Umbilical cord (tissue), 2 donors: Measurements from ENCODE around the gene HUNK. TPM values are rescaled to one million over a fixed set of nuclear protein-coding genes. Genes with fewer than 3 reads are reported as not detected.
"Not testable (repeated sequence)": the region's sequence is repeated elsewhere in the genome, so short reads cannot be mapped to it uniquely, and the experiment has no call there.

ENCODE experiments used
- DNase-seq: peaks from one replicate; pipeline ENCODE4 v3.0.0-alpha.2; 2015; ENCODE audit warnings: low spot score
- total RNA-seq: library from RNA; depleted of rRNA; stranded (reverse); fragments of >200 nt; gene quantifications from one replicate; pipeline ENCODE4 v1.2.3, GENCODE V29; 2014; ENCODE audit warnings: low replicate concordance; ENCODE audit not compliant: insufficient read depth

Gene HUNK
- total RNA-seq, 1 donor from 2014 or later = 3.1 TPM

GRCh38 chr21:31993826-31994825 lies 121.3 kb downstream of the HUNK start:
- peak; percentile 79 for DNase-seq

DNA sequence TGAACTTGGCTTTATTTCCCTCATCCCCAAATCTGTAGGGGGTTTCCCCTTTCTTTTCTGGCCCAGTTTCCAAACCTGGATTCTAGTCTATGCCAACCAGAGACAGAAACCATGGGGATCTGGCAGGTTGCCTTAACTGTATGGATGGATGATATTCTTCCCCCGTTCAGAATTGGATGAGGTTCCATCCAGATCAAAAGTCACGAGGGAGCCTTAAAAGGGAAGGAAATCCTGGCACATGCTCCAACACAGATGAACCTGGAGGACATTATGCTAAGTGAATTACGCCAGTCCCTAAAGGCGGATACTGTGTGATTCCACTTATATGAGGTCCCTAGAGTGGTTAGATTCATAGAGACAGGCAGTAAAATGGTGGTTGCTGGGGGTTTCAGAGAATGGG lies 124.4 kb downstream of the HUNK start:
- peak; percentile 39 for DNase-seq

GRCh38 chr21:31999810-32000468 lies 127.1 kb downstream of the HUNK start:
- no peak for DNase-seq

- DNase-seq = no peak
Measured at GRCh38 chr21:32001390-32001789, 128.6 kb downstream of the HUNK start.

GRCh38 chr21:32003411-32003810 lies 130.6 kb downstream of the HUNK start:
- no peak for DNase-seq

DNA sequence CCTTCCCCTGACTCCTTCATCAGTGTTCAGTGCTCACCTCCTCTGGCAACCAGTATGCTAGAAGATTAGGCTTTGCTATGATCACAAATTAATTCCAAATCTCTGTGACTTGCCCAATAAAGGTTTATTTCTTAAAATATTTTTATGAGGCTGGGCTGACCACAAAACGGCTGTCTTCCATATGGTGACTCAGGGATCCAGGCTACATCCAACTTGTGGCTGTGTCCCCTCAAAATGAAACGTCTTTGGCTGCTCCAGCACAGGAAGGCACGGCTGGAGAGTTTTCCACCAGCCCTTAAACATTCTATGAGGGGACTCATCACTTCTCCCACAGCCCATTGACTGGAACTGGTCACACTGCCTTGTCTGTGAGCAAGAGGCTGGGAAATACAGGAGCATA lies 131.5 kb downstream of the HUNK start:
- no peak for DNase-seq

DNA sequence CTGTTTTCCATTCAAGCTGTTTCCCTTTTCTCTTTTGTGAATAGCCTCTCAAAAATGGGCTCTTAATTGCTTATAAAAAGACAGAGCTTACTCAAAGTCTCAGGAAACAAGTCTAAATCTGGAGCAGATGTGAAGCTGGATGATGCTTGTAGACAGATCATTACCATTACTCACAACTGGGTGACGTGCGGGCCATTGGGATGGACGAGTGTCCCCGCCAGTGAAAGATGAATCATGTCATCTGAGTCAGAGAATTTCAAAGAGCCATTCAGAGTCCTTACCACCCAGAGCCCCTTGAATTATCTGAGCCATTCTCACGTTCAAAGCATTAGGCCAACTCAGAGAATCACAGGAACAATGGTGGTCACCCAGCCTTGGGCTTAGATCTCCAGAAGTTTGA lies 134.6 kb downstream of the HUNK start:
- no peak for DNase-seq

GRCh38 chr21:32008714-32009113 lies 135.9 kb downstream of the HUNK start:
- no peak for DNase-seq

DNA sequence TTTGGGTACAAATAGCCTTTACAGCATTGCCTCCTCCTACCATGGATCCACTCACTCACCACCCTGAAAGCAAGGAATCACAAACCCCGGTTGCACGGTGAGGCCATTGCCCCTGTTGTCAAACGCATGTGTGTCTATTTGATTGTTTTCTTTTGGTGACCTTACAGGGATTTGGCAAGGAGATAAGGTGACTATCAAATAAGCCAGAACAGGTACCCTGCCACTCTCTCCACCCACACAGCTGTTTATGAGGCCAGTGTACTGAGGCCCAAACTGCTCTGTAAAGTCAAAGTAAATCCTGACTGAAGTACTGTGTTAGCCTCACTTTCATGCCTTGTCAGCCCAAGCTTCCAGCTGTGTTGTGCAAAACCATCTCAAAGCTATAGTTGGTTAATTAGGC lies 136.4 kb downstream of the HUNK start:
- no peak for DNase-seq

DNA sequence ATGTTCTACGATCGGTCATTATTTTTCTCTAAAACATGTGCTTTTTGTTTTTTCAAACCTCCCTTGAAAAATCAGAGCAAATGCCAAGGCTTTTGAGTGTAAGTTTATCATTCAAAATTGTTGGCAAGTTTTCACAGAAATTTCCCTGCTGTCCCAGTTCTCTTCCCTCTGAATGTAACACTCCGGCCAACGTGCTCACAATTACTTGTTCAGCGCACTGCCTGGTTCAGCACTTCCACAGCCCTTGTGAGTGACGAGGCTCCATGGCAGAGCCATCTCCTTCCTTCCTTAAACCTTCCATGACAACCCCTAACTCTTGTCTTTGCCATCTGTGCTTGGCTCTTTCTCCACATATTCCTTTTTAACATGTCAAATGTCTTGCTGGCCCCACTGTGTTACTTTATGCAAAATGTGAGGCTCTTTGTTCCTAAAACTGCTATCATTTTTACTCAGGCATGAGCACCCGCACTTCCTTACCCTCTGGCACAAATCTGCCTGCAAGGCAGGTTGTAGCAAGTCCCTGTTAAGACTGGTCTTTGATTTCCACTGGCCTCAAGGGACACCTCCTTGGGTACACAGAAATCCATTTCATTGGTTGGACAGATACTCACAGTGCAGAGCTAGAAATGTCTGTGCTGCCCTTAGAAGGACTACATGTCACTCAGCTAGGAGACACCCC lies 142.8 kb downstream of the HUNK start:
- peak; percentile 10 for DNase-seq

GRCh38 chr21:32018381-32018780 lies 145.6 kb downstream of the HUNK start:
- DNase-seq = no peak

- no peak for DNase-seq
Measured at GRCh38 chr21:32020564-32020963, 147.7 kb downstream of the HUNK start.

GRCh38 chr21:32021319-32021994 lies 148.6 kb downstream of the HUNK start:
- peak; percentile 42 for DNase-seq

DNA sequence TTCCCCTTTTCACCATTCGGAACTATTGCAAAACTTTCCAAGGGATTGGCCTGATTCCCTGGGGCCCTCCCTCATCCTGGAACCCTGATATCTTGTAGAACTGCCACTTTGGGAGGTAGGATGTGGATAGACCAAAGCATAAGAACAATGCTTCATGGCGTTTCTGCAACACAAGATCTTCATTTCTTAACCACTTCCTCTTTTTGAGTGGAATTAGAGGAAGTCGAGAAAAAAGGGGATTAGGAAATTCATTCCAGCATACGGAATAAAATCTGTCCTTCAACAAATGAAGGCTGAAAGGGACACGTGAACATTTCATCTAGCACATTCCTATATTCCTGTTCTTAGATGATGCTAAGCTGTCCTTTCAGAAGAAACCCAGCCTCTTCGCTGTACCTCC lies 149.3 kb downstream of the HUNK start:
- no peak for DNase-seq

GRCh38 chr21:32030146-32030652 lies 157.4 kb downstream of the HUNK start:
- DNase-seq = no peak

DNA sequence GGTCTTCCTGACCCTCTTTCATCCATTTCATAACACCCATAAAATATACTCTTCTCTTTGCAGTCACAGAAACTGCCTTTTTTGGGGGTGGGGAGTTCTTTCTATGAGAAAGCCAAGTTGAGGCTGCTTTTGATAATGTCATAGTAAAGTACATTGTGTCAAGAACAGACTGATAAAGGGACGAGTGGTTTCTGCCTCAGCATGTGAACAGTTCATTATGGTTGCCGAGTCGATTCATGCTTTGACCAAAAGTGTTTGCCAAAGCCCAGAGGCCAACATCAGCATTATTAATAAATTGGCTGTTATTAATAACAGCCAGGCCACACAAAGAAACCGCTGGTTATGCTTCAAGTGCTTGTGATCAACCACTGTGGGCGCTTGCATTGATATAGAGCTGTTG lies 162.0 kb downstream of the HUNK start:
- DNase-seq = no peak

GRCh38 chr21:32035617-32036016 lies 162.8 kb downstream of the HUNK start:
- DNase-seq = no peak

- DNase-seq = no peak
Measured at GRCh38 chr21:32036756-32037155, 163.9 kb downstream of the HUNK start.

DNA sequence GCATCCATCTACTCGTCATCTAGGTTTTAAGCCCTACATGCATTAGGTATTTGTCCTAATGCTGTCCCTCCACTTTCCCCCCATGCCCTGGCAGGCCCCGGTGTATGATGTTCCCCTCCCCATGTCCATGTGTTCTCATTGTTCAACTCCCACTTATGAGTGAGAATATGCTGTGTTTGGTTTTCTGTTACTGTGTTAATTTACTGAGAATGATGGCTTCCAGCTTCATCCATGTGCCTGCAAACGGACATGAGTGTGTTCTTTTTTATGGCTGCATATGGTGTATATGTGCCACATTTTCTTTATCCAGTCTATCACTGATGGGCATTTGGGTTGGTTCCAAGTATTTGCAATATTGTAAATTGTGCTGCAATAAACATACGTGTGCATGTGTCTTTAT lies 165.9 kb downstream of the HUNK start:
- not testable (repeated sequence) for DNase-seq

DNA sequence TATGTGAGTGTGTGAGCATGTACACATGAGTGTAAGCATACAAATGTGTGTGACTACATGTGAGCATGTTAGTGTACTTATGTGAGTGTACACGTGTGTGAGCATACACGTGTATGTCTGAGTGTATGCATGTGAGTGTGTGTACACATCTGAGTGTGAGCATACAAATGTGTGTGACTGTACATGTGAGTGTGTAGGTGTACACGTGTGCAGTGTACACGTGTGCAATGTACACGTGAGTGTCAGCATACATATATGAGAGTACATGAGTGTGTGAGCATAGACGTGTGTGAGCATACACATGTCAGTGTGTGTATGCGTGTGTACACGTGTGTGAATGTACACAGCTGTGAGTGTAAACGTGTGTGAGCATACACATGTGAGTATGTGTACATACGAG lies 170.6 kb downstream of the HUNK start:
- no peak for DNase-seq
